ENCODE results near the gene TXNRD1.

DNA sequence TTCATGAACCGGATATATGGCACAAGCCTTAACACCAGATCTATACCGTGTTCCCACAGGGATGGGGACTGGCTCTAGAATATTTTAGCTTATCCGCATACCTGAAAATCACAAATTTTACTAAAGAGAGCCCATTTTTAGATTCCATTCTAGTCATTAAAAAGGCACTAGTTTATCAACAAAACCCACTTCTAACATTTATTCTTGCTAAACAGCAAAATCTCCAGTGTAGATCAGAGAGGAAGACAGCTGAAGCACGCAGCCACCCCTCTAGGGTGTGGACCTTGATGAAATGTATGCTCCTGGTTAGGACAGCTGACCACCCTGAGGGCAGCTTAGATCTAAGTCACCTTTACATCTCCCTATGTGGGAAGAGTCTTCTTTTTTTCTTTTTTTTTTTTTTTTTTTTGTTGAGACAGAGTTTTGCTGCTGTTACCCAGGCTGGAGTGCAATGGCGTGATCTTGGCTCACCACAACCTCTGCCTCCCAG, 150.4 kb downstream of the TXNRD1 start:
- TF ChIP-seq, protein P1, sequence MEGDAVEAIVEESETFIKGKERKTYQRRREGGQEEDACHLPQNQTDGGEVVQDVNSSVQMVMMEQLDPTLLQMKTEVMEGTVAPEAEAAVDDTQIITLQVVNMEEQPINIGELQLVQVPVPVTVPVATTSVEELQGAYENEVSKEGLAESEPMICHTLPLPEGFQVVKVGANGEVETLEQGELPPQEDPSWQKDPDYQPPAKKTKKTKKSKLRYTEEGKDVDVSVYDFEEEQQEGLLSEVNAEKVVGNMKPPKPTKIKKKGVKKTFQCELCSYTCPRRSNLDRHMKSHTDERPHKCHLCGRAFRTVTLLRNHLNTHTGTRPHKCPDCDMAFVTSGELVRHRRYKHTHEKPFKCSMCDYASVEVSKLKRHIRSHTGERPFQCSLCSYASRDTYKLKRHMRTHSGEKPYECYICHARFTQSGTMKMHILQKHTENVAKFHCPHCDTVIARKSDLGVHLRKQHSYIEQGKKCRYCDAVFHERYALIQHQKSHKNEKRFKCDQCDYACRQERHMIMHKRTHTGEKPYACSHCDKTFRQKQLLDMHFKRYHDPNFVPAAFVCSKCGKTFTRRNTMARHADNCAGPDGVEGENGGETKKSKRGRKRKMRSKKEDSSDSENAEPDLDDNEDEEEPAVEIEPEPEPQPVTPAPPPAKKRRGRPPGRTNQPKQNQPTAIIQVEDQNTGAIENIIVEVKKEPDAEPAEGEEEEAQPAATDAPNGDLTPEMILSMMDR (IDR thresholded peaks at IDR 0.05; ENCODE audit: low read depth, low read length, poor library complexity, severe bottlenecking) = no peak
- no peak for TF ChIP-seq EZH2phosphoT487 (IDR thresholded peaks at IDR 0.05; ENCODE audit: borderline replicate concordance, low read length)

All from DOHH2 (cell line).